Measurements from ENCODE around the gene TRO.

Gene TRO

DNA sequence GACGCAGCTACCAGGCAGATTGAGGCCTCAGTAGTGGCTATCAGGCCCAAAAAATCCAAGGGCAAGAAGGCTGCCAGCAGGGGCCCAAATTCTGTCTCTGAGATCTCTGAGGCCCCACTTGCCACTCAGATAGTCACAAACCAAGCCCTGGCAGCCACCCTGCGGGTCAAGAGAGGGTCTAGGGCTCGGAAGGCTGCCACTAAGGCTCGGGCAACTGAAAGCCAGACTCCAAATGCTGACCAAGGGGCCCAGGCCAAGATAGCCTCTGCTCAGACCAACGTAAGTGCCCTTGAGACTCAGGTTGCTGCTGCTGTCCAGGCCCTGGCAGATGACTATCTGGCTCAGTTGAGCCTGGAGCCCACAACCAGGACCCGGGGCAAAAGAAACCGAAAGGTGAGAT is 2.8 kb downstream of the TRO start:
- no peaks in the 10 kb centered on the region for H3K4me1 ChIP-seq (ENCODE audit: low read depth, poor library complexity, severe bottlenecking)
- H3K4me2 ChIP-seq = no peak overlapping the region
- H3K36me3 ChIP-seq (ENCODE audit: insufficient read depth) = no peaks in the 10 kb centered on the region
- H3K4me3 ChIP-seq (IDR thresholded peaks at IDR 0.05; ENCODE audit: insufficient read depth, low read depth, low read length) = no peak overlapping the region
- no peak overlapping the region for H3K27ac ChIP-seq
- no peaks in the 10 kb centered on the region for H4K20me1 ChIP-seq (ENCODE audit: insufficient read depth)
- TF ChIP-seq, protein P1, sequence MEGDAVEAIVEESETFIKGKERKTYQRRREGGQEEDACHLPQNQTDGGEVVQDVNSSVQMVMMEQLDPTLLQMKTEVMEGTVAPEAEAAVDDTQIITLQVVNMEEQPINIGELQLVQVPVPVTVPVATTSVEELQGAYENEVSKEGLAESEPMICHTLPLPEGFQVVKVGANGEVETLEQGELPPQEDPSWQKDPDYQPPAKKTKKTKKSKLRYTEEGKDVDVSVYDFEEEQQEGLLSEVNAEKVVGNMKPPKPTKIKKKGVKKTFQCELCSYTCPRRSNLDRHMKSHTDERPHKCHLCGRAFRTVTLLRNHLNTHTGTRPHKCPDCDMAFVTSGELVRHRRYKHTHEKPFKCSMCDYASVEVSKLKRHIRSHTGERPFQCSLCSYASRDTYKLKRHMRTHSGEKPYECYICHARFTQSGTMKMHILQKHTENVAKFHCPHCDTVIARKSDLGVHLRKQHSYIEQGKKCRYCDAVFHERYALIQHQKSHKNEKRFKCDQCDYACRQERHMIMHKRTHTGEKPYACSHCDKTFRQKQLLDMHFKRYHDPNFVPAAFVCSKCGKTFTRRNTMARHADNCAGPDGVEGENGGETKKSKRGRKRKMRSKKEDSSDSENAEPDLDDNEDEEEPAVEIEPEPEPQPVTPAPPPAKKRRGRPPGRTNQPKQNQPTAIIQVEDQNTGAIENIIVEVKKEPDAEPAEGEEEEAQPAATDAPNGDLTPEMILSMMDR (conservative IDR thresholded peaks at IDR 0.05; ENCODE audit: low read depth, low read length) = no peak
- H2AFZ ChIP-seq (ENCODE audit: low read depth) = no peak overlapping the region
- H3K27me3 ChIP-seq (ENCODE audit: insufficient read depth, low read depth) = no peaks in the 10 kb centered on the region
- no peaks in the 10 kb centered on the region for H3K79me2 ChIP-seq (ENCODE audit: insufficient read depth, low read depth)
- no peak overlapping the region for H3K9ac ChIP-seq

DNA sequence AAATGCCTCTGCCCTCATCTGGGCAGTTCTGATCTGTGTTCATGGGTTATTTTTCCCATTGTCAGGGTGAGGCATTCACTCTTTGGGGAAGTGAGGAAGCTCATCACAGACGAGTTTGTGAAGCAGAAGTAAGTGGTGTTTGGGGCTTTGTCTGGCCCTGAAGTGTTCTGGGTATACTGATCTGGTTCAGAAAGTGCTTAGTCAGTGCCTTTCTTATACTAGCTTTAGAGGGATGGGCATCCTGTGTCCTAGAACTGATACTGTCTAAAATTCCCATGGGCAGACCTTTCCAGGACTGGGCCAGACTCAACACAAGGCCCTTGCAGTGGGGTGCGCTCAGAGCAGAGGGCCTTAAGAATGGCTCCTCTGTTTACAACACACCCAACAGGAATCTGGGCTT is 6.4 kb downstream of the TRO start:
- TF ChIP-seq, protein P1 (conservative IDR thresholded peaks at IDR 0.05; ENCODE audit: low read depth, low read length) = no peak
- no peak overlapping the region for H3K4me2 ChIP-seq
- no peak overlapping the region for H3K9ac ChIP-seq
- H2AFZ ChIP-seq (ENCODE audit: low read depth) = no peak overlapping the region
- H3K27ac ChIP-seq = no peak overlapping the region
- H3K79me2 ChIP-seq (ENCODE audit: insufficient read depth, low read depth) = no peaks in the 10 kb centered on the region
- no peaks in the 10 kb centered on the region for H4K20me1 ChIP-seq (ENCODE audit: insufficient read depth)
- no peak overlapping the region for H3K4me3 ChIP-seq (IDR thresholded peaks at IDR 0.05; ENCODE audit: insufficient read depth, low read depth, low read length)
- H3K4me1 ChIP-seq (ENCODE audit: low read depth, poor library complexity, severe bottlenecking) = no peaks in the 10 kb centered on the region
- H3K36me3 ChIP-seq (ENCODE audit: insufficient read depth) = no peaks in the 10 kb centered on the region
- H3K27me3 ChIP-seq (ENCODE audit: insufficient read depth, low read depth) = no peaks in the 10 kb centered on the region

DNA sequence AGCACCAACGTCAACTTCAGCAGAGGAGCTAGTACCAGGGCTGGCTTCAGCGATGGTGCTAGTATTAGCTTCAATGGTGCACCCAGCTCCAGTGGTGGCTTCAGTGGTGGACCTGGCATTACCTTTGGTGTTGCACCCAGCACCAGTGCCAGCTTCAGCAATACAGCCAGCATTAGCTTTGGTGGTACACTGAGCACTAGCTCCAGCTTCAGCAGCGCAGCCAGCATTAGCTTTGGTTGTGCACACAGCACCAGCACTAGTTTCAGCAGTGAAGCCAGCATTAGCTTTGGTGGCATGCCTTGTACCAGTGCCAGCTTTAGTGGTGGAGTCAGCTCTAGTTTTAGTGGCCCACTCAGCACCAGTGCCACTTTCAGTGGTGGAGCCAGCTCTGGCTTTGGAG is 8.3 kb downstream of the TRO start:
- H3K27me3 ChIP-seq (ENCODE audit: insufficient read depth, low read depth) = no peaks in the 10 kb centered on the region
- no peaks in the 10 kb centered on the region for H3K36me3 ChIP-seq (ENCODE audit: insufficient read depth)
- no peaks in the 10 kb centered on the region for H4K20me1 ChIP-seq (ENCODE audit: insufficient read depth)
- no peak overlapping the region for H3K4me3 ChIP-seq (IDR thresholded peaks at IDR 0.05; ENCODE audit: insufficient read depth, low read depth, low read length)
- H3K79me2 ChIP-seq (ENCODE audit: insufficient read depth, low read depth) = no peaks in the 10 kb centered on the region
- no peak overlapping the region for H3K27ac ChIP-seq
- H2AFZ ChIP-seq (ENCODE audit: low read depth) = no peak overlapping the region
- TF ChIP-seq, protein P1 (conservative IDR thresholded peaks at IDR 0.05; ENCODE audit: low read depth, low read length) = no peak
- H3K4me1 ChIP-seq (ENCODE audit: low read depth, poor library complexity, severe bottlenecking) = no peaks in the 10 kb centered on the region
- no peak overlapping the region for H3K4me2 ChIP-seq
- no peak overlapping the region for H3K9ac ChIP-seq

DNA sequence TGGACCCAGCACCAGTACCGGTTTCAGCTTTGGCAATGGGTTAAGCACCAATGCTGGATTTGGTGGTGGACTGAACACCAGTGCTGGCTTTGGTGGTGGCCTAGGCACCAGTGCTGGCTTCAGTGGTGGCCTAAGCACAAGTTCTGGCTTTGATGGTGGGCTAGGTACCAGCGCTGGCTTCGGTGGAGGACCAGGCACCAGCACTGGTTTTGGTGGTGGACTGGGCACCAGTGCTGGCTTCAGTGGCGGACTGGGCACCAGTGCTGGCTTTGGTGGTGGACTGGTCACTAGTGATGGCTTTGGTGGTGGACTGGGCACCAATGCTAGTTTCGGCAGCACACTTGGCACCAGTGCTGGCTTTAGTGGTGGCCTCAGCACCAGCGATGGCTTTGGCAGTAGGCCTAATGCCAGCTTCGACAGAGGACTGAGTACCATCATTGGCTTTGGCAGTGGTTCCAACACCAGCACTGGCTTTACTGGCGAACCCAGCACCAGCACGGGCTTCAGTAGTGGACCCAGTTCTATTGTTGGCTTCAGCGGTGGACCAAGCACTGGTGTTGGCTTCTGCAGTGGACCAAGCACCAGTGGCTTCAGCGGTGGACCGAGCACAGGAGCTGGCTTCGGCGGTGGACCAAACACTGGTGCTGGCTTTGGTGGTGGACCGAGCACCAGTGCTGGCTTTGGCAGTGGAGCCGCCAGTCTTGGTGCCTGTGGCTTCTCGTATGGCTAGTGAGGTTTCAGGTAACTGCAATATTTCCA is 9.8 kb downstream of the TRO start:
- H3K4me2 ChIP-seq = no peak overlapping the region
- H4K20me1 ChIP-seq (ENCODE audit: insufficient read depth) = no peaks in the 10 kb centered on the region
- no peaks in the 10 kb centered on the region for H3K36me3 ChIP-seq (ENCODE audit: insufficient read depth)
- TF ChIP-seq, protein P1 (conservative IDR thresholded peaks at IDR 0.05; ENCODE audit: low read depth, low read length) = no peak
- H3K27me3 ChIP-seq (ENCODE audit: insufficient read depth, low read depth) = no peaks in the 10 kb centered on the region
- no peaks in the 10 kb centered on the region for H3K79me2 ChIP-seq (ENCODE audit: insufficient read depth, low read depth)
- no peak overlapping the region for H3K27ac ChIP-seq
- H2AFZ ChIP-seq (ENCODE audit: low read depth) = no peak overlapping the region
- H3K9ac ChIP-seq = no peak overlapping the region
- H3K4me1 ChIP-seq (ENCODE audit: low read depth, poor library complexity, severe bottlenecking) = no peaks in the 10 kb centered on the region
- H3K4me3 ChIP-seq (IDR thresholded peaks at IDR 0.05; ENCODE audit: insufficient read depth, low read depth, low read length) = no peak overlapping the region

Measured in KMS-11 (cell line).